Progenitor cell of endocrine pancreas (in vitro differentiated cells): ENCODE results near the gene HOXA6. TPM values are rescaled to one million over a fixed set of nuclear protein-coding genes. Genes with fewer than 3 reads are reported as not detected.

ENCODE experiments used
- DNase-seq: peaks from one replicate; pipeline ENCODE4 v3.0.0; 2021; ENCODE audit warnings: low spot score; ENCODE audit not compliant: unreplicated experiment
- H3K27ac Mint-ChIP-seq: 2 replicates; pipeline ENCODE4 v1.8.0; 2021; ENCODE audit warnings: mild to moderate bottlenecking, moderate library complexity, mixed read lengths
- H3K27me3 Mint-ChIP-seq: 2 replicates; pipeline ENCODE4 v1.8.0; 2021; ENCODE audit warnings: mixed read lengths
- H3K36me3 Mint-ChIP-seq: 2 replicates; pipeline ENCODE4 v1.8.0; 2022; ENCODE audit warnings: mixed read lengths; ENCODE audit not compliant: insufficient read depth
- H3K4me1 Mint-ChIP-seq: 2 replicates; pipeline ENCODE4 v1.8.0; 2021; ENCODE audit warnings: low read depth, mixed read lengths
- H3K4me3 Mint-ChIP-seq: 2 replicates; pipeline ENCODE4 v1.8.0; 2021; ENCODE audit warnings: low read depth, mild to moderate bottlenecking, moderate library complexity, mixed read lengths
- H3K9me3 Mint-ChIP-seq: 2 replicates; pipeline ENCODE4 v1.8.0; 2021; ENCODE audit warnings: low read depth, mixed read lengths
- total RNA-seq: library from RNA; stranded (reverse); gene quantifications from 2 replicates; pipeline ENCODE4 v1.2.1, GENCODE V29; 2021
- TF ChIP-seq, protein P1 (sequence below): fragments of 200-600 bp; sonication (generic); IDR thresholded peaks from one replicate; pipeline ENCODE4 v1.5.0; 2021; ENCODE audit warnings: antibody characterized with exemption, mild to moderate bottlenecking; ENCODE audit not compliant: unreplicated experiment

Gene HOXA6
- total RNA-seq, 1 donor from 2014 or later: 0.38 TPM

DNA sequence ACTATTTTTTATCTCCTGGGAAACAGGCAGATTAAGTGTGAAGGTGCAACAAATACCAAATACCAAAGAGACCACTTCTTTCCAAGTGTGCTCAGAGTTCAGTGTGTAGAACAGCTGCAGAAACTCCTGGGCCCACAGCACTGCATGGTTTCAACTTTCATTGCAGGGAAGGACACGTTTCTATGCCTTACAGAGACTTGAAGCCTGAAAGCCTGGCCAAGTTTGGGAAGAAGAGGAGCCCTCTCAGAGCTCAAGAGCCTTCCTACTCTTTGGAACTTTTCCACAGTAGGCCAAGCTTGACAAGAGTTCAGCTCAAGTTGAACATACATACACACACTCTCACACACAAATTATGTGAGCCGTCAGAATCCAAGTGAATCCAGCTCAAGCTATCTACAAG is 19.5 kb downstream of the HOXA6 start:
- TF ChIP-seq, protein P1, sequence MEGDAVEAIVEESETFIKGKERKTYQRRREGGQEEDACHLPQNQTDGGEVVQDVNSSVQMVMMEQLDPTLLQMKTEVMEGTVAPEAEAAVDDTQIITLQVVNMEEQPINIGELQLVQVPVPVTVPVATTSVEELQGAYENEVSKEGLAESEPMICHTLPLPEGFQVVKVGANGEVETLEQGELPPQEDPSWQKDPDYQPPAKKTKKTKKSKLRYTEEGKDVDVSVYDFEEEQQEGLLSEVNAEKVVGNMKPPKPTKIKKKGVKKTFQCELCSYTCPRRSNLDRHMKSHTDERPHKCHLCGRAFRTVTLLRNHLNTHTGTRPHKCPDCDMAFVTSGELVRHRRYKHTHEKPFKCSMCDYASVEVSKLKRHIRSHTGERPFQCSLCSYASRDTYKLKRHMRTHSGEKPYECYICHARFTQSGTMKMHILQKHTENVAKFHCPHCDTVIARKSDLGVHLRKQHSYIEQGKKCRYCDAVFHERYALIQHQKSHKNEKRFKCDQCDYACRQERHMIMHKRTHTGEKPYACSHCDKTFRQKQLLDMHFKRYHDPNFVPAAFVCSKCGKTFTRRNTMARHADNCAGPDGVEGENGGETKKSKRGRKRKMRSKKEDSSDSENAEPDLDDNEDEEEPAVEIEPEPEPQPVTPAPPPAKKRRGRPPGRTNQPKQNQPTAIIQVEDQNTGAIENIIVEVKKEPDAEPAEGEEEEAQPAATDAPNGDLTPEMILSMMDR: no peak
- H3K36me3 Mint-ChIP-seq: peaks cover 11% of the 10 kb centered on the region
- peak overlapping the region; percentile 7 for H3K27ac Mint-ChIP-seq
- H3K27me3 Mint-ChIP-seq: no peaks in the 10 kb centered on the region
- H3K4me3 Mint-ChIP-seq: peak overlapping the region; percentile 76
- no peak for DNase-seq
- H3K9me3 Mint-ChIP-seq: no peaks in the 10 kb centered on the region
- H3K4me1 Mint-ChIP-seq: peaks cover 76% of the 10 kb centered on the region

GRCh38 chr7:27126596-27127327 is 20.8 kb downstream of the HOXA6 start:
- no peak for DNase-seq
- TF ChIP-seq, protein P1: no peak
- H3K36me3 Mint-ChIP-seq: peaks cover 11% of the 10 kb centered on the region
- H3K27ac Mint-ChIP-seq: no peak overlapping the region
- peaks cover 78% of the 10 kb centered on the region for H3K4me1 Mint-ChIP-seq
- no peaks in the 10 kb centered on the region for H3K27me3 Mint-ChIP-seq
- peak overlapping the region; percentile 53 for H3K4me3 Mint-ChIP-seq
- H3K9me3 Mint-ChIP-seq: no peaks in the 10 kb centered on the region

GRCh38 chr7:27125986-27126394 is 21.6 kb downstream of the HOXA6 start:
- TF ChIP-seq, protein P1: no peak

DNA sequence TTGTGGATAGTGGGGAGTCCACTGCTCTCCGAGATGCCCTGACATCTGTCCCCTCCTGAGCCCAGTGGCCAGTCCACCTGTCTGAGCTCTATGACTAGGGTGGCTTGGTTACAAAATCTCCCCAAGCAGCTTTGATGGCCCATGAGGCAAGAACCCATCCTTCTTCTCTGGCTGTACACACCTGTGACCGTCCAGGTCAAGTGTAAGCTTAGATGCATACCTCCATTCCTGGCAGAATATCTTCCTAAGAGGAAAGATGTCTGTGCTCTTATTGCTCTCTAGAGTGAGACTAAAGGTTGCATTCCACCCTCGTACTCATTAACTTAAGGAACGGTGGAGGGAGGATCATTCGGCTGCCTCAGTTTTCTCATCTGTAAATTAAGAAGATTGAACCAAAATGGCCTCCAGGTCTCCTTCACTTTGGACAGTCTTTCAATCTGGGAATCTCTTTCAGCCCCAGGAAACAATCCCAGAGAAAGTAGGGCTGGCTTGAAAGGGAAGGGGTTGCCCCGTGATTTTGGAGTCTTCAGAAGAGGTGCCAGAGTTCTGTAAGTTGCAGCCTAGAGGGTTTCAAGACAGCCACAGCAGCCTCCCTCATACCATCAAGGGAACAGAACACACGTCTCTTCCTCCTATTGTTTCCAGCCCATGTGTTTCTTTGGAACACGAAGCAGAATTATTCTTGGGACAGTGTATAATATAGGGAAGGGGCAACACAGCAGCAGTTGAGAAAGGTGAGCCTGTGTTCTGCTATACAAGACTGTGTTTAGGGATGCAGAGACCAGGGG is 22.5 kb downstream of the HOXA6 start:
- peak overlapping the region; percentile 97 for H3K4me3 Mint-ChIP-seq
- peaks cover 86% of the 10 kb centered on the region for H3K4me1 Mint-ChIP-seq
- DNase-seq: no peak
- no peaks in the 10 kb centered on the region for H3K9me3 Mint-ChIP-seq
- peak overlapping the region; percentile 99 for H3K27ac Mint-ChIP-seq
- H3K36me3 Mint-ChIP-seq: peaks cover 11% of the 10 kb centered on the region
- TF ChIP-seq, protein P1: no peak
- no peaks in the 10 kb centered on the region for H3K27me3 Mint-ChIP-seq

More at GRCh38 chr7:27125986-27126394, 21.6 kb downstream of the HOXA6 start:
- H3K4me3 Mint-ChIP-seq: peak overlapping the region; percentile 97
- no peaks in the 10 kb centered on the region for H3K27me3 Mint-ChIP-seq
- DNase-seq: no peak
- H3K9me3 Mint-ChIP-seq: no peaks in the 10 kb centered on the region
- peaks cover 11% of the 10 kb centered on the region for H3K36me3 Mint-ChIP-seq
- peaks cover 77% of the 10 kb centered on the region for H3K4me1 Mint-ChIP-seq
- H3K27ac Mint-ChIP-seq: peak overlapping the region; percentile 74

DNA sequence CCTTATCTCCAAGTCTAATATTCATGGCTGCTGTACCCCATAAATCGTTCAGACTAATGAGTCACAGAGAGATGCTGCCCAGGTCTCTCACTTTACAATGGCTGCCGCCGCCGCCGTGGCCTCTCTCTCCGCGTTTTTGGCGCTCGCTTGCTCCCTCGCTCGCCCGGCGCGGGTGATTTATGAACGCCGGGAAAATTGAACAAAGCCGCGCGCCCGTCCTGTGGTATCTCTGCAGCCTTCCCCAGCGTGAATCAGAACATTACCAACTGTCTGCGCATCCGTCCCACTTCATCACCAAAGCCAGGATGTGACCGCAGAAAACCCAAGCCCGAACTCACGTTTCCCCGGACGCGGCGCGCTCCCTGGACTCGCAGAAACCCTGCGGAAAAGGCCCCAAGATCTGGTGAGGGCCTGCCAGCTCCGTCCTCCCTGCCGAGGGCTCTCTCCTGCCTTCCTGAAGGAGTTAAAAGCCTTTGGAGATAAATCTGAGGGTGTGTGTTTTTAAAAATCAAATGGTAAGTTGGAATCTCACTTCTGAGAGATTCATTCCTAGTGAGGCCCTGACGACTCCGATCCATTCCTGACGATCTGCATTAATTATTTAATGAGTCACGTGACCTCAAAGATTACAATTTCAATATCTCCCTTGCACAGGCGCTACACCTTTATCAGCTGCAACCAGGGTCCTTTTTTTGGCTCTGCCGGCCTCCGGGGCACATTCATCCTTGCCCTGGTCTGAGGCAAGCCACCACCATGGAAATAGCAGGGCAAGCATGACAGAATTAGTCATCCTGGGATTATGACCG is 23.3 kb downstream of the HOXA6 start:
- Mint-ChIP-seq H3K36me3 (peaks cover 11% of the 10 kb centered on the region), H3K27ac (peak overlapping the region; percentile 99), H3K9me3 (no peaks in the 10 kb centered on the region), H3K27me3 (no peaks in the 10 kb centered on the region), H3K4me3 (peak overlapping the region; percentile 97), H3K4me1 (peaks cover 92% of the 10 kb centered on the region)
- no peak for DNase-seq
- TF ChIP-seq, protein P1: no peak
